AG04450 (cell line): ENCODE data around the gene RGS1. TPM values are rescaled to one million over a fixed set of nuclear protein-coding genes. Genes with fewer than 3 reads are reported as not detected.

Experiments
- CTCF ChIA-PET: fragments of 300-600, 350-600 bp; formaldehyde crosslinking; extraction: SDS; loops from one replicate; lab custom pipeline; 2022; ENCODE audit warnings: antibody characterized with exemption, inconsistent platforms; lab: Charles Lee
- POLR2A ChIA-PET: fragments of 350-600 bp; formaldehyde crosslinking; extraction: SDS; loops from one replicate; lab custom pipeline; 2021; ENCODE audit warnings: antibody characterized with exemption, inconsistent platforms; lab: Yijun Ruan, JAX
- DNase-seq: peaks from one replicate; pipeline ENCODE4 v3.0.0-alpha.2; 2011; ENCODE audit warnings: low read depth, low spot score
- H3K27ac ChIP-seq: one replicate; pipeline ENCODE4 v1.5.1; 2012; ENCODE audit warnings: low read depth, low read length, control low read depth
- H3K27me3 ChIP-seq: one replicate; pipeline ENCODE4 v1.6.0; 2012; ENCODE audit warnings: low read length; ENCODE audit not compliant: control insufficient read depth, insufficient read depth
- H3K4me3 ChIP-seq: 2 replicates; pipeline ENCODE4 v1.5.1; 2011; ENCODE audit warnings: mild to moderate bottlenecking, low read depth, low read length, control low read depth
- H3K9me3 ChIP-seq: 2 replicates; pipeline ENCODE4 v1.5.1; 2012; ENCODE audit warnings: low read length; ENCODE audit not compliant: control insufficient read depth, insufficient read depth
- CTCF ChIP-seq: IDR thresholded peaks from 2 replicates; pipeline ENCODE4 v1.5.1; 2011; ENCODE audit warnings: low read depth, low read length, control low read depth, inconsistent platforms
- polyA plus RNA-seq: library from polyadenylated mRNA; depleted of rRNA; stranded (reverse); fragments of >200 nt; gene quantifications from 2 replicates; pipeline ENCODE4 v1.2.3, GENCODE V29; 2011

Gene RGS1
- polyA plus RNA-seq, 1 experiment = not detected

- DNase-seq = no peak
- no peak for TF ChIP-seq CTCF
- H3K27me3 ChIP-seq = no peaks in the 10 kb centered on the region
- H3K27ac ChIP-seq = no peak overlapping the region
- no peaks in the 10 kb centered on the region for H3K9me3 ChIP-seq
- no peak overlapping the region for H3K4me3 ChIP-seq
- ChIA-PET POLR2A (no interaction called here), CTCF (no interaction called here)
These were observed 20.7 kb upstream of the RGS1 start for GRCh38 chr1:192554904-192555303.

- Histone ChIP-seq H3K27ac (no peak overlapping the region), H3K27me3 (no peaks in the 10 kb centered on the region), H3K4me3 (no peak overlapping the region), H3K9me3 (no peaks in the 10 kb centered on the region)
- DNase-seq = no peak
- no peak for TF ChIP-seq CTCF
- CTCF ChIA-PET = no interaction called here
- POLR2A ChIA-PET = no interaction called here
These were observed 20.2 kb upstream of the RGS1 start for GRCh38 chr1:192555399-192555798.

GRCh38 chr1:192557841-192558595, 17.6 kb upstream of the RGS1 start:
- ChIA-PET CTCF (interaction anchor here (1.0 to 1.6 kb wide), 2 partner anchors 8 to 84 kb away, joined by 3 read pairs; no protein-coding TSS in a partner anchor), POLR2A (interaction anchor here (0.6 kb wide), 1 partner anchor 17 kb away, joined by 3 read pairs; no protein-coding TSS in a partner anchor)
- Histone ChIP-seq H3K27ac (no peak overlapping the region), H3K4me3 (no peak overlapping the region), H3K27me3 (no peaks in the 10 kb centered on the region), H3K9me3 (no peaks in the 10 kb centered on the region)
- no peak for DNase-seq
- TF ChIP-seq CTCF = no peak

- Histone ChIP-seq H3K27ac (peak overlapping the region; percentile 88), H3K4me3 (no peak overlapping the region), H3K9me3 (no peaks in the 10 kb centered on the region), H3K27me3 (no peaks in the 10 kb centered on the region)
- DNase-seq = peak; percentile 79
- TF ChIP-seq CTCF = no peak
- CTCF ChIA-PET = interaction anchor here (1.0 kb wide), 1 partner anchor 9 kb away, joined by 3 read pairs; no protein-coding TSS in a partner anchor
- POLR2A ChIA-PET = interaction anchor here (0.6 to 1.0 kb wide), 3 partner anchors 14 to 74 kb away, joined by 3 to 4 read pairs (median 3); no protein-coding TSS in a partner anchor
These were observed 16.2 kb upstream of the RGS1 start for GRCh38 chr1:192559115-192560006.
